Endothelial cell of umbilical vein (primary cell): ENCODE data around the gene ADORA2A. TPM values are rescaled to one million over a fixed set of nuclear protein-coding genes. Genes with fewer than 3 reads are reported as not detected.

Experiments used
- BruUV-seq: library from RNA; stranded (reverse); fragments of 400-500 nt; replicated peaks from 2 replicates; lab custom pipeline; 2021; lab: Mats Ljungman, UMichigan
- CTCF ChIA-PET: fragments of 300-600, 350-600 bp; sonication (Branson Sonifier 250); formaldehyde crosslinking; loops from one replicate; lab custom pipeline; 2021; ENCODE audit warnings: antibody characterized with exemption, inconsistent platforms; lab: Charles Lee
- POLR2A ChIA-PET: fragments of 300-600, 350-600 bp; sonication (Branson Sonifier 250); formaldehyde crosslinking; loops from one replicate; lab custom pipeline; 2021; ENCODE audit warnings: antibody characterized with exemption, inconsistent platforms; lab: Charles Lee
- DNase-seq: peaks from one replicate; pipeline ENCODE4 v3.0.0-alpha.2; 2011; ENCODE audit warnings: low read depth, low spot score
- FAIRE-seq: peaks from 2 replicates; lab custom pipeline; 2011; peaks lifted over from hg19 to GRCh38; lab: Jason Lieb, UNC
- H2AFZ ChIP-seq: 2 replicates; pipeline ENCODE4 v1.6.0; 2012; ENCODE audit warnings: low read depth, low read length, control low read depth, inconsistent platforms
- H3K27ac ChIP-seq: 2 replicates; pipeline ENCODE4 v1.5.1; 2011; ENCODE audit warnings: low read depth, mild to moderate bottlenecking, control low read depth, low read length, moderate library complexity; ENCODE audit not compliant: insufficient read depth
- H3K27me3 ChIP-seq, 2 experiments: 2 replicates each; pipeline versions ENCODE4 v1.6.0 to v1.6.1; 2011; ENCODE audit warnings: low read length in 2 of 2, mixed read lengths in 1 of 2; ENCODE audit not compliant: control insufficient read depth in 2 of 2, insufficient read depth in 2 of 2
- H3K36me3 ChIP-seq, 2 experiments: 2 replicates in 1 of 2; 3 replicates in 1 of 2; pipeline ENCODE4 v1.5.1; 2011; ENCODE audit warnings: low read length in 2 of 2, mild to moderate bottlenecking in 1 of 2, moderate library complexity in 1 of 2; ENCODE audit not compliant: control insufficient read depth in 2 of 2, insufficient read depth in 2 of 2; ENCODE audit errors: extremely low read depth in 1 of 2
- H3K4me1 ChIP-seq: 3 replicates; pipeline ENCODE4 v1.5.1; 2011; ENCODE audit warnings: mild to moderate bottlenecking, low read length; ENCODE audit not compliant: control insufficient read depth, insufficient read depth; ENCODE audit errors: extremely low read depth
- H3K4me2 ChIP-seq: 2 replicates; pipeline ENCODE4 v1.6.1; 2011; ENCODE audit warnings: low read length, control low read depth, mixed read lengths; ENCODE audit not compliant: insufficient read depth
- H3K4me3 ChIP-seq, 3 experiments: fragments of 200-600 bp in 1 of 3; sonication (generic), shearing (Covaris generic) in 1 of 3; replicated peaks in 1 of 3; 2 replicates each; pipeline ENCODE4 v1.5.1; 2011 to 2016; ENCODE audit warnings: control low read depth in 3 of 3, low read length in 3 of 3, mild to moderate bottlenecking in 2 of 3, inconsistent platforms in 1 of 3, low read depth in 1 of 3, moderate library complexity in 1 of 3; ENCODE audit not compliant: insufficient read depth in 1 of 3
- H3K79me2 ChIP-seq: 2 replicates; pipeline ENCODE4 v1.6.0; 2012; ENCODE audit warnings: low read length, inconsistent platforms; ENCODE audit not compliant: control insufficient read depth, insufficient read depth
- H3K9ac ChIP-seq: replicated peaks from 2 replicates; pipeline ENCODE3; 2011; ENCODE audit warnings: low read length, control low read depth; ENCODE audit not compliant: insufficient read depth; ENCODE audit errors: extremely low read depth
- H3K9me1 ChIP-seq: replicated peaks from 3 replicates; pipeline ENCODE4 v1.6.0; 2011; ENCODE audit warnings: mild to moderate bottlenecking, low read length; ENCODE audit not compliant: control insufficient read depth, insufficient read depth; ENCODE audit errors: extremely low read depth
- H3K9me3 ChIP-seq: replicated peaks from 2 replicates; pipeline ENCODE4 v1.5.1; 2012; ENCODE audit warnings: low read length, inconsistent platforms; ENCODE audit not compliant: control insufficient read depth, insufficient read depth
- H4K20me1 ChIP-seq: replicated peaks from 2 replicates; pipeline ENCODE3; 2011; ENCODE audit warnings: mild to moderate bottlenecking, low read length; ENCODE audit not compliant: control insufficient read depth, insufficient read depth; ENCODE audit errors: extremely low read depth
- CTCF ChIP-seq, 2 donors: IDR thresholded peaks; 1 replicate in 1 of 2; 2 replicates in 1 of 2; pipeline ENCODE4 v1.5.1; 2011; ENCODE audit warnings: low read length in 2 of 2, mild to moderate bottlenecking in 2 of 2, moderate library complexity in 2 of 2, control low read depth in 1 of 2, inconsistent platforms in 1 of 2, low read depth in 1 of 2; ENCODE audit not compliant: insufficient read depth in 1 of 2; ENCODE audit errors: extremely low read depth in 1 of 2
- FOS ChIP-seq: IDR thresholded peaks from 2 replicates; pipeline ENCODE4 v1.6.1; 2011; ENCODE audit warnings: mild to moderate bottlenecking, low read length, moderate library complexity, borderline replicate concordance; ENCODE audit not compliant: insufficient read depth
- GATA2 ChIP-seq: IDR thresholded peaks from 2 replicates; pipeline ENCODE4 v1.7.0; 2011; ENCODE audit warnings: low read depth, mild to moderate bottlenecking, moderate library complexity, mixed read lengths, low read length; ENCODE audit not compliant: insufficient read length, insufficient read depth
- JUN ChIP-seq: IDR thresholded peaks from 2 replicates; pipeline ENCODE4 v1.6.1; 2011; ENCODE audit warnings: borderline replicate concordance, low read depth; ENCODE audit not compliant: insufficient read length, insufficient read depth
- POLR2A ChIP-seq: IDR thresholded peaks from 2 replicates; pipeline ENCODE4 v1.6.1; 2012; ENCODE audit warnings: low read depth, mild to moderate bottlenecking, control low read depth, low read length
- POLR2AphosphoS5 ChIP-seq: IDR thresholded peaks from 2 replicates; pipeline ENCODE4 v1.6.1; 2012; ENCODE audit warnings: low read depth, mild to moderate bottlenecking, control low read depth, low read length, moderate library complexity; ENCODE audit not compliant: insufficient read depth
- dilution Hi-C: fragments of 300-500 bp; cut with MboI; formaldehyde crosslinking; loops from one replicate; pipeline ENCODE4 v1.15.0; 2019; ENCODE audit warnings: low sequenced_read_pairs; ENCODE audit not compliant: extremely low pct_ligation_motif_present
- intact Hi-C: fragments of 100-400 bp; cut with micrococcal nuclease; formaldehyde crosslinking; loops from one replicate; pipeline ENCODE4 v1.10.0; 2022
- polyA plus RNA-seq, 4 experiments: library from polyadenylated mRNA; depleted of rRNA in 3 of 4; stranded (reverse) in 3 of 4; unstranded in 1 of 4; fragments of >200 nt; gene quantifications; 2 replicates each; pipeline versions ENCODE4 v1.2.1 to v1.2.3, GENCODE V29; 2011 to 2012; ENCODE audit warnings: missing spikeins in 1 of 4
- total RNA-seq: library from RNA; stranded (reverse); gene quantifications from 2 replicates; pipeline ENCODE4 v1.2.3, GENCODE V29; 2021

Gene ADORA2A
- total and polyA plus RNA-seq, 2 donors (not counting 3 experiments of a cell fraction or from before 2014, with no cell fraction given): 20.0 to 33.1 TPM

DNA sequence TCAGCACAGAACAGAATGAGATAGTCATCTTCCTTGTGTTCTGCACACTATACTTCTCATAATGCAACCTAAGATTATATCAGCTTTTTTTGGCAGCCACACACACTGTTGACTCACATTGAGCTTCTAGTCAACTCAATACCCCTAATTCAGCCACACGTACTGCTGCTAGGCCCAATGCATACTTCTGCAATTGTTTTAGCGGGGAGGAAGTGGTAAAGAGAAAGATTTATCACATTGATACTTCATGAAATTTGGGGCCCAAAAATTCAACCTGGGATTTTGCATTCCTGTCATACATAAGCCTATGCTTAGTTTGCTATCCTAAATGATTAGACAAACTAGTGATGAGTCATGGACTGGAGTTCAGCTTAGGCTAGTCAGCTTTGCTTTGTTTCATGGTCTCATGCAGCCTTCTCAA is 59.1 kb downstream of the ADORA2A start:
- DNase-seq (peak; percentile 77), FAIRE-seq (peak; percentile 90)
- TF ChIP-seq GATA2 (peak; percentile 97), FOS (peak; percentile 88), CTCF (IDR thresholded peaks at IDR 0.05; ENCODE audit: extremely low read depth in 1 of 2, insufficient read depth in 1 of 2, low read depth in 1 of 2, low read length in 2 of 2) (no peak), POLR2AphosphoS5 (peak; percentile 49), POLR2A (no peak), JUN (peak; percentile 68)

More for the DNA sequence above, 59.1 kb downstream of the ADORA2A start:
- Histone ChIP-seq H3K27ac (no peak overlapping the region), H3K9me3 (no peaks in the 10 kb centered on the region), H3K36me3 (no peaks in the 10 kb centered on the region), H3K79me2 (no peaks in the 10 kb centered on the region), H3K27me3 (no peaks in the 10 kb centered on the region), H3K4me1 (peaks cover 36% of the 10 kb centered on the region), H3K4me3 (no peak overlapping the region), H3K9ac (no peak overlapping the region), H2AFZ (no peak overlapping the region), H3K9me1 (no peaks in the 10 kb centered on the region), H3K4me2 (no peak overlapping the region), H4K20me1 (no peaks in the 10 kb centered on the region)
- dilution Hi-C loops (no loop called here), intact Hi-C loops (no loop called here)
- ChIA-PET CTCF (interaction anchor here (0.6 to 3.2 kb wide), 12 partner anchors 10 to 509 kb away, joined by 3 to 20 read pairs (median 4); no protein-coding TSS in a partner anchor), POLR2A (no interaction called here)
- no TSS peak for BruUV-seq
